Upper lobe of left lung (tissue), 6 donors: ENCODE measurements around the gene MRPL4. TPM values are rescaled to one million over a fixed set of nuclear protein-coding genes. Genes with fewer than 3 reads are reported as not detected.
A peak's percentile ranks its signal among the peaks of the same experiment; 100 is the strongest.

Experiments used
- ATAC-seq, 2 donors: fragments of 200-7000 bp; cut with Tn5 transposase; one replicate each; pipeline ENCODE4 v1.9.1; 2022; ENCODE audit warnings: mild to moderate bottlenecking in 2 of 2, moderate library complexity in 2 of 2; ENCODE audit not compliant: low FRiP score in 2 of 2
- DNase-seq, 2 donors: peaks; one replicate each; pipeline ENCODE4 v3.0.0-alpha.2; 2019 to 2020
- H3K27ac ChIP-seq, 4 donors: fragments of 200-600 bp; sonication (generic); one replicate each; pipeline ENCODE4 v1.5.1; 2016 to 2019
- H3K27me3 ChIP-seq, 4 donors: fragments of 200-600 bp; sonication (generic); one replicate each; pipeline ENCODE4 v1.5.1; 2017 to 2019
- H3K36me3 ChIP-seq, 4 donors: fragments of 200-600 bp; sonication (generic); one replicate each; pipeline ENCODE4 v1.5.1; 2016 to 2019
- H3K4me1 ChIP-seq, 4 donors: fragments of 200-600 bp; sonication (generic); one replicate each; pipeline ENCODE4 v1.5.1; 2018 to 2019
- H3K4me3 ChIP-seq, 4 donors: fragments of 200-600 bp; sonication (generic); one replicate each; pipeline ENCODE4 v1.5.1; 2017 to 2019; ENCODE audit warnings: mild to moderate bottlenecking in 2 of 4, moderate library complexity in 1 of 4
- H3K9me3 ChIP-seq, 4 donors: fragments of 200-600 bp; sonication (generic); one replicate each; pipeline ENCODE4 v1.5.1; 2018 to 2019
- EP300 ChIP-seq, 4 donors: sonication (generic); formaldehyde crosslinking; IDR thresholded peaks; one replicate each; pipeline ENCODE4 v1.5.1; 2017; ENCODE audit warnings: antibody characterized with exemption in 4 of 4, control low read depth in 2 of 4
- POLR2A ChIP-seq, 4 donors: fragments of 450-650 bp; IDR thresholded peaks; one replicate each; pipeline ENCODE4 v1.5.1; 2016 to 2017; ENCODE audit warnings: antibody characterized with exemption in 4 of 4, mild to moderate bottlenecking in 2 of 4
- POLR2AphosphoS5 ChIP-seq, 2 donors: sonication (generic); formaldehyde crosslinking; IDR thresholded peaks; one replicate each; pipeline ENCODE4 v1.5.1; 2017; ENCODE audit warnings: antibody characterized with exemption in 2 of 2
- WGBS, 2 donors: methylation state at CpG; one replicate each; pipeline ENCODE4 v1.1.5; 2017 to 2018; 5-methylcytosine and 5-hydroxymethylcytosine counted together
- total RNA-seq, 6 donors: library from RNA; depleted of rRNA in 4 of 6; stranded (reverse); fragments of >200 nt in 4 of 6; gene quantifications; one replicate each; pipeline versions ENCODE4 v1.1.0 to v1.2.1, GENCODE V29; 2016 to 2021
- TF ChIP-seq, protein P1 (sequence below), 6 experiments: fragments of 450-650 bp in 4 of 6; fragments of 200-600 bp in 2 of 6; sonication (generic) in 2 of 6; IDR thresholded peaks; one replicate each; pipeline ENCODE4 v1.5.1; 2016 to 2019; ENCODE audit warnings: antibody characterized with exemption in 6 of 6
- donor health status: DM: no; HTN: no; CAD: no; lungs with moderate emphysema.
- donor health status: DM: no; HTN: yes; CAD: no; lungs with severe emphysema.

MRPL4 gene
- total RNA-seq, 6 donors from 2014 or later: 23.0 to 70.8 (median 45.0) TPM

DNA sequence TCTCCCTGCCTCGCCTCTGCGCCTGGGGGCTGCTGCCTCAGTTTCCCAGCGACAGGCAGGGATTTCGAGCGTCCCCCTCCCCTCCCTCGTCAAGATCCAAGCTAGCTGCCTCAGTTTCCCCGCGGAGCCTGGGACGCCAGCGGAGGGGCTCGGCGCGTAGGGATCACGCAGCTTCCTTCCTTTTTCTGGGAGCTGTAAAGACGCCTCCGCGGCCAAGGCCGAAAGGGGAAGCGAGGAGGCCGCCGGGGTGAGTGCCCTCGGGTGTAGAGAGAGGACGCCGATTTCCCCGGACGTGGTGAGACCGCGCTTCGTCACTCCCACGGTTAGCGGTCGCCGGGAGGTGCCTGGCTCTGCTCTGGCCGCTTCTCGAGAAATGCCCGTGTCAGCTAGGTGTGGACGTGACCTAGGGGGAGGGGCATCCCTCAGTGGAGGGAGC lies 18.2 kb downstream of the MRPL4 start:
- H3K4me1 ChIP-seq: peaks cover 45 to 78% (median 48%) of the 10 kb centered on the region in 4 donors
- 0% methylated on average over 1 to 23 of the region's 37 CpGs for WGBS, 2 donors
- H3K27me3 ChIP-seq: no peaks in the 10 kb centered on the region
- H3K27ac ChIP-seq: peak overlapping the region; percentile 94 to 98 (median 98)
- H3K9me3 ChIP-seq: no peaks in the 10 kb centered on the region
- H3K36me3 ChIP-seq: peaks cover 0 to 19% (median 9%) of the 10 kb centered on the region in 4 donors
- ATAC-seq: peak; percentile 83 to 84
- peak; percentile 90 to 92 for DNase-seq
- peak overlapping the region; percentile 59 to 74 (median 60) for H3K4me3 ChIP-seq
- TF ChIP-seq POLR2AphosphoS5 (IDR thresholded peaks at IDR 0.05) (peak in 1 of 2 donors; percentile 1), EP300 (IDR thresholded peaks at IDR 0.05) (no peak)

DNA sequence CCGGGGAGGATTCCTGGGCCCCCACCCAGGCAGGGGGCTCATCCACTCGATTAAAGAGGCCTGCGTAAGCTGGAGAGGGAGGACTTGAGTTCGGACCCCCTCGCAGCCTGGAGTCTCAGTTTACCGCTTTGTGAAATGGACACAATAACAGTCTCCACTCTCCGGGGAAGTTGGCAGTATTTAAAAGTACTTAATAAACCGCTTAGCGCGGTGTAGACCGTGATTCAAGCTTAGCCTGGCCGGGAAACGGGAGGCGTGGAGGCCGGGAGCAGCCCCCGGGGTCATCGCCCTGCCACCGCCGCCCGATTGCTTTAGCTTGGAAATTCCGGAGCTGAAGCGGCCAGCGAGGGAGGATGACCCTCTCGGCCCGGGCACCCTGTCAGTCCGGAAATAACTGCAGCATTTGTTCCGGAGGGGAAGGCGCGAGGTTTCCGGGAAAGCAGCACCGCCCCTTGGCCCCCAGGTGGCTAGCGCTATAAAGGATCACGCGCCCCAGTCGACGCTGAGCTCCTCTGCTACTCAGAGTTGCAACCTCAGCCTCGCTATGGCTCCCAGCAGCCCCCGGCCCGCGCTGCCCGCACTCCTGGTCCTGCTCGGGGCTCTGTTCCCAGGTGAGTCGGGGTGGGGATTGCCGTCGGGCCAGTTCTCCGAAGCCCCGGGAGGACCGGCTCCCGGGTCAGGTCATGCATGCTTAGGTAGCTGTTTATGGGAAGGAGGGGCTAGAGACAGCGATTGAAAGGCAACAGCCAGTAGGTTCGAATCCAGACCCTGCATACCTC lies 18.8 kb downstream of the MRPL4 start, which contains the start of gene ICAM1:
ICAM1 (plus strand) TSS at position 505 of the 779 bp plus-strand sequence; CDS start at position 545, 40 bp downstream.
- peak; percentile 93 to 94 for DNase-seq
- peak; percentile 83 to 88 for ATAC-seq
- H3K36me3 ChIP-seq: peaks cover 0 to 25% (median 12%) of the 10 kb centered on the region in 4 donors
- peak within 1 kb of the TSS; percentile 59 to 74 (median 60) for H3K4me3 ChIP-seq
- no peaks in the 10 kb centered on the region for H3K27me3 ChIP-seq
- H3K9me3 ChIP-seq: no peaks in the 10 kb centered on the region
- peak within 1 kb of the TSS; percentile 94 to 98 (median 98) for H3K27ac ChIP-seq
- WGBS, 2 donors: 0 to 3% methylated on average over 24 of the region's 51 CpGs
- H3K4me1 ChIP-seq: peaks cover 41 to 84% (median 49%) of the 10 kb centered on the region in 4 donors
- TF ChIP-seq, protein P1, sequence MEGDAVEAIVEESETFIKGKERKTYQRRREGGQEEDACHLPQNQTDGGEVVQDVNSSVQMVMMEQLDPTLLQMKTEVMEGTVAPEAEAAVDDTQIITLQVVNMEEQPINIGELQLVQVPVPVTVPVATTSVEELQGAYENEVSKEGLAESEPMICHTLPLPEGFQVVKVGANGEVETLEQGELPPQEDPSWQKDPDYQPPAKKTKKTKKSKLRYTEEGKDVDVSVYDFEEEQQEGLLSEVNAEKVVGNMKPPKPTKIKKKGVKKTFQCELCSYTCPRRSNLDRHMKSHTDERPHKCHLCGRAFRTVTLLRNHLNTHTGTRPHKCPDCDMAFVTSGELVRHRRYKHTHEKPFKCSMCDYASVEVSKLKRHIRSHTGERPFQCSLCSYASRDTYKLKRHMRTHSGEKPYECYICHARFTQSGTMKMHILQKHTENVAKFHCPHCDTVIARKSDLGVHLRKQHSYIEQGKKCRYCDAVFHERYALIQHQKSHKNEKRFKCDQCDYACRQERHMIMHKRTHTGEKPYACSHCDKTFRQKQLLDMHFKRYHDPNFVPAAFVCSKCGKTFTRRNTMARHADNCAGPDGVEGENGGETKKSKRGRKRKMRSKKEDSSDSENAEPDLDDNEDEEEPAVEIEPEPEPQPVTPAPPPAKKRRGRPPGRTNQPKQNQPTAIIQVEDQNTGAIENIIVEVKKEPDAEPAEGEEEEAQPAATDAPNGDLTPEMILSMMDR (IDR thresholded peaks at IDR 0.05): peak in 5 of 6 experiments; percentile 11 to 64 (median 58)
- TF ChIP-seq EP300 (IDR thresholded peaks at IDR 0.05) (peak; percentile 93 to 100 (median 95)), POLR2A (IDR thresholded peaks at IDR 0.05) (peak; percentile 75 to 96 (median 92)), POLR2AphosphoS5 (IDR thresholded peaks at IDR 0.05) (peak; percentile 99)

DNA sequence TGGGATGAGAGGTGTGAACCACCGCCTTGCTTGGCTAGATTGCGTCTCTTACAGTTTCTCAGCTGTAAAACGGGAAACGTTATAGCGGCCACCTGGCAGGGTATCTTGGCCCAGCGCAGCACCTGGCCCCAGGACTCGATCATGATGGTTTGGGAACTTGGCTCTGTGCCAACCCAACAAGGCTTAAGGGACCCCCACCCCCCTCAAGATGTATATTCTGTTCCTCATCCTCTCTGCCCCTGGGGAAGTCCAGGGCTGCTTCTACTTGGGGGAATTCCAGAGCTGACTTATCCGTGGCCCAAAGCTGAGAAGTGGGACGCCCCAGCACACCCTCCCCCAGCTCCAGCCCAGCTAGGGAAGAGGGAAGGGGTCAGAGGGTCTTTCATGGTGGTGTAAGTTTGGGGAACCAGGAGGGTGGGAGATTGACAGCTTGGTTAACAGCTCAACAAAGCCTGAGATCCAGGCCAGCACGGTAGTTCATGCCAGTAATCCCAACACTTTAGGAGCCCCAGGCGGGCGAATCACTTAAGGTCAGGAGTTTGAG lies 19.6 kb downstream of the MRPL4 start:
- Histone ChIP-seq H3K36me3 (peaks cover 0 to 32% (median 14%) of the 10 kb centered on the region in 4 donors), H3K27ac (peak overlapping the region; percentile 94 to 98 (median 98)), H3K4me1 (peaks cover 41 to 88% (median 50%) of the 10 kb centered on the region in 4 donors), H3K4me3 (peak overlapping the region; percentile 54 to 74 (median 59)), H3K27me3 (no peaks in the 10 kb centered on the region), H3K9me3 (no peaks in the 10 kb centered on the region)
- ATAC-seq (peak in 1 of 2 donors; percentile 1), DNase-seq (peak in 1 of 2 donors; percentile 45)
- WGBS, 2 donors: 13 to 23% methylated on average over 5 to 12 of the region's 12 CpGs
- TF ChIP-seq EP300 (IDR thresholded peaks at IDR 0.05): no peak
- peak; percentile 31 to 37 for TF ChIP-seq POLR2AphosphoS5 (IDR thresholded peaks at IDR 0.05)

DNA sequence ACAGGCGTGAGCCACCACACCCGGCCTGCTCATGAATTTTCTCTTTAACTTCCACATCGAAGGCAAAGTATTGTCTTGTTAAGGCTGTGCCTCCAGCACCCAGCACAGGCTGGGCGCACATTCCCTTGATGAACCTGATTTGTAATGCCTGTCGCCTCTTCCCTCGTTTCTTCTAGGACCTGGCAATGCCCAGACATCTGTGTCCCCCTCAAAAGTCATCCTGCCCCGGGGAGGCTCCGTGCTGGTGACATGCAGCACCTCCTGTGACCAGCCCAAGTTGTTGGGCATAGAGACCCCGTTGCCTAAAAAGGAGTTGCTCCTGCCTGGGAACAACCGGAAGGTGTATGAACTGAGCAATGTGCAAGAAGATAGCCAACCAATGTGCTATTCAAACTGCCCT lies 22.6 kb downstream of the MRPL4 start:
- peaks cover 6 to 60% (median 36%) of the 10 kb centered on the region in 4 donors for H3K36me3 ChIP-seq
- H3K27me3 ChIP-seq: no peaks in the 10 kb centered on the region
- TF ChIP-seq POLR2AphosphoS5 (IDR thresholded peaks at IDR 0.05): no peak
- peak overlapping the region; percentile 74 to 98 (median 96) for H3K27ac ChIP-seq
- DNase-seq (no peak), ATAC-seq (no peak)
- WGBS, 2 donors: 86 to 89% methylated on average over 10 of the region's 10 CpGs
- peaks cover 32 to 91% (median 48%) of the 10 kb centered on the region in 4 donors for H3K4me1 ChIP-seq
- peak overlapping the region in 1 of 4 donors; percentile 74 for H3K4me3 ChIP-seq
- no peaks in the 10 kb centered on the region for H3K9me3 ChIP-seq

DNA sequence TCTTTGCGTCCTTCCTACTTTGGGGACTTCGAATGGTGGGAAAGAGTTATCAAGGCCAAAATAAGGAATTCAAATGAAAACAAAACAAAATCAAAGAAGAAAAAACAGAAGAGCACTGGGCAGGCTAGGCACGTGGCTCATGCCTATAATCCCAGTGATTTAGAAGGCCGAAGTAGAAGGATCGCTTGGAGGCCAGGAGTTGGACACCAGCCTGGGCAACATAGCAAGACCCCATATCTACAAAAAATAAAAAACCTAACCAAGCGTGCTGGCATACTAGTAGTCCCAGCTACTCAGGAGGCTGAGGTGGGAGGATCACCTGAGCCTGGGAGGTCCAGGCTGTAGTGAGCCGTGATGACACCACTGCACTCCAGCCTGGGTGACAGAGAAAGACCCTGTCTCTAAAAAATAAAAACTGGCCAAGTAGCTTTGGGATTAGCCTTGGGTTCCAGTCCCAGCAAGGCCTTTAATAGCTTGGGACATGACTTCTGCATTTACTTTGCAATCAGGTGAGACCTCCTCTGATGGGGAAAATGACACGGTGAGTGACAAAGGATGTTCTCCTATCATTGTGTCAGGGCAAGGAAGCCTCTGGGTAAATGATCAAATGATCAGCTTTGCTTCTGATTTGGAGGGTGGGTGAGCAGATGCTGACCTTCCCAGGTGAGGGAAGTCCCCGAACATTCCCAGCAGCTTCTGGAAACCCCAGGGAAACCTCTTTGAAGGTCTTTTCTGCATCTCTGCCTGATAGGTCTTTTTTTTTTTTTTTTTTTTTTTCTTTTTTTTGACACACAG lies 26.0 kb downstream of the MRPL4 start:
- Histone ChIP-seq H3K27ac (peak overlapping the region; percentile 46 to 74 (median 72)), H3K4me1 (peaks cover 35 to 87% (median 43%) of the 10 kb centered on the region in 4 donors), H3K36me3 (peaks cover 6 to 87% (median 56%) of the 10 kb centered on the region in 4 donors), H3K9me3 (no peaks in the 10 kb centered on the region), H3K27me3 (no peaks in the 10 kb centered on the region), H3K4me3 (peak overlapping the region in 1 of 4 donors; percentile 19)
- DNase-seq: no peak
- whole genome bisulfite sequencing, 2 donors: 91 to 94% methylated on average over 9 of the region's 9 CpGs
- ATAC-seq: no peak
- TF ChIP-seq POLR2A (IDR thresholded peaks at IDR 0.05): no peak
- no peak for TF ChIP-seq POLR2AphosphoS5 (IDR thresholded peaks at IDR 0.05)
- TF ChIP-seq EP300 (IDR thresholded peaks at IDR 0.05): no peak
- TF ChIP-seq, protein P1 (IDR thresholded peaks at IDR 0.05): no peak
